K562 (cell line): ENCODE data around the gene GRK1. TPM values are rescaled to one million over a fixed set of nuclear protein-coding genes. Genes with fewer than 3 reads are reported as not detected.
A peak's percentile ranks its signal among the peaks of the same experiment; 100 is the strongest.

Source experiments
- ATAC-seq: fragments of 200-7000 bp; cut with Tn5 transposase; 3 replicates; pipeline ENCODE4 v1.9.1; 2020; ENCODE audit warnings: moderate library complexity
- BruUV-seq: library from RNA; stranded (reverse); fragments of 400-500 nt; replicated peaks from 2 replicates; lab custom pipeline; 2021; lab: Mats Ljungman, UMichigan
- CTCF ChIA-PET: fragments of 300-600 bp; formaldehyde crosslinking; extraction: SDS; loops from one replicate; lab custom pipeline; 2021; ENCODE audit warnings: low intra/inter-chr PET ratio; lab: Yijun Ruan, JAX
- POLR2A ChIA-PET: fragments of 300-600, 350-650 bp; sonication (Branson Sonifier 250); formaldehyde crosslinking; extraction: SDS; loops from one replicate; lab custom pipeline; 2021; ENCODE audit warnings: antibody characterized with exemption, inconsistent platforms; lab: Yijun Ruan, JAX
- DNase-seq, 4 experiments: peaks; one replicate each; pipeline versions ENCODE4 v3.0.0 to v3.0.0-alpha.2; 2011 to 2018; ENCODE audit warnings: low spot score in 3 of 4, mixed read lengths in 3 of 4; ENCODE audit errors: extremely low read depth in 1 of 4
- FAIRE-seq: peaks from 2 replicates; lab custom pipeline; 2011; peaks lifted over from hg19 to GRCh38; lab: Jason Lieb, UNC
- H2AFZ ChIP-seq: 2 replicates; pipeline ENCODE4 v1.6.0; 2011; ENCODE audit warnings: low read depth, low read length, control low read depth, inconsistent platforms
- H3K27ac ChIP-seq: fragments of 200-600 bp; 3 replicates; pipeline ENCODE4 v1.8.0; 2011; ENCODE audit warnings: low read depth, mild to moderate bottlenecking, control low read depth, inconsistent platforms, low read length, moderate library complexity, mixed read lengths; ENCODE audit errors: extremely low read depth
- H3K27me3 ChIP-seq, 2 experiments: fragments of 300-600 bp in 1 of 2; 2 replicates in 1 of 2; 3 replicates in 1 of 2; pipeline versions ENCODE4 v1.6.0 to v1.8.0; 2011; ENCODE audit warnings: inconsistent platforms in 2 of 2, low read length in 2 of 2, mild to moderate bottlenecking in 1 of 2, mixed read lengths in 1 of 2, moderate library complexity in 1 of 2; ENCODE audit not compliant: control insufficient read depth in 2 of 2, insufficient read depth in 2 of 2
- H3K36me3 ChIP-seq: fragments of 300-600 bp; 3 replicates; pipeline ENCODE4 v1.8.0; 2011; ENCODE audit warnings: mild to moderate bottlenecking, low read length, inconsistent platforms; ENCODE audit not compliant: control insufficient read depth, insufficient read depth
- H3K4me1 ChIP-seq, 2 experiments: fragments of 200-600 bp in 1 of 2; replicated peaks in 1 of 2; 2 replicates in 1 of 2; 3 replicates in 1 of 2; pipeline versions ENCODE4 v1.5.1 to v1.8.0; 2011; ENCODE audit warnings: inconsistent platforms in 2 of 2, low read length in 2 of 2, mild to moderate bottlenecking in 1 of 2, mixed read lengths in 1 of 2, moderate library complexity in 1 of 2; ENCODE audit not compliant: control insufficient read depth in 2 of 2, insufficient read depth in 2 of 2
- H3K4me2 ChIP-seq: 2 replicates; pipeline ENCODE4 v1.6.1; 2011; ENCODE audit warnings: low read length, control low read depth, inconsistent platforms, mixed read lengths; ENCODE audit not compliant: insufficient read depth
- H3K4me3 ChIP-seq: fragments of 200-600 bp; sonication (generic), shearing (Covaris generic); 2 replicates; pipeline ENCODE4 v1.5.1; 2016; ENCODE audit warnings: control low read depth, inconsistent platforms
- H3K79me2 ChIP-seq: fragments of 200-600 bp; 3 replicates; pipeline ENCODE4 v1.8.0; 2011; ENCODE audit warnings: low read length, inconsistent platforms; ENCODE audit not compliant: control insufficient read depth, insufficient read depth
- H3K9ac ChIP-seq, 2 experiments: 2 replicates each; pipeline versions ENCODE4 v1.6.0 to v1.6.1; 2011; ENCODE audit warnings: low read depth in 2 of 2, low read length in 2 of 2, control low read depth in 1 of 2, inconsistent platforms in 1 of 2, mild to moderate bottlenecking in 1 of 2, mixed read lengths in 1 of 2; ENCODE audit not compliant: insufficient read depth in 1 of 2
- H3K9me1 ChIP-seq: one replicate; pipeline ENCODE4 v1.6.0; 2011; ENCODE audit warnings: inconsistent platforms, mild to moderate bottlenecking, low read length, moderate library complexity; ENCODE audit not compliant: control insufficient read depth, insufficient read depth
- H3K9me3 ChIP-seq: replicated peaks from 2 replicates; pipeline ENCODE4 v1.5.1; 2011; ENCODE audit warnings: low read depth, low read length, inconsistent platforms; ENCODE audit not compliant: control insufficient read depth, insufficient read depth
- H4K20me1 ChIP-seq: replicated peaks from 2 replicates; pipeline ENCODE4 v1.6.1; 2011; ENCODE audit warnings: low read length, inconsistent platforms, mixed read lengths; ENCODE audit not compliant: control insufficient read depth, insufficient read depth
- C11orf30 ChIP-seq: fragments of 450-650 bp; IDR thresholded peaks from 2 replicates; pipeline ENCODE4 v1.6.1; 2016; ENCODE audit warnings: low read depth, mild to moderate bottlenecking
- MAFG ChIP-seq: fragments of 450-650 bp; conservative IDR thresholded peaks from 2 replicates; pipeline ENCODE4 v1.6.1; 2016; ENCODE audit warnings: missing genetic modification characterization, missing compliant biosample characterization
- RBBP5 ChIP-seq: fragments of 200-600 bp; sonication (generic); IDR thresholded peaks from 2 replicates; pipeline ENCODE4 v1.6.1; 2012; ENCODE audit warnings: borderline replicate concordance, mild to moderate bottlenecking, low read length, control low read depth, inconsistent platforms; ENCODE audit not compliant: insufficient read depth, poor library complexity, severe bottlenecking
- RUNX1 ChIP-seq: sonication (generic); IDR thresholded peaks from 2 replicates; pipeline ENCODE4 v1.6.1; 2016; ENCODE audit warnings: antibody characterized with exemption, low read depth
- SP1 ChIP-seq: sonication (generic); formaldehyde crosslinking; IDR thresholded peaks from 2 replicates; pipeline ENCODE4 v1.8.1; 2022; ENCODE audit warnings: mild to moderate bottlenecking, missing genetic modification reagents
- ZNF174 ChIP-seq: fragments of 250-450 bp; sonication (Bioruptor Pico); IDR thresholded peaks from 2 replicates; pipeline ENCODE4 v1.4.0; 2020; ENCODE audit warnings: mild to moderate bottlenecking
- ZNF3 ChIP-seq: fragments of 250-450 bp; sonication (Bioruptor Pico); IDR thresholded peaks from 2 replicates; pipeline ENCODE4 v1.5.0; 2021; ENCODE audit warnings: mild to moderate bottlenecking, moderate library complexity
- ZNF316 ChIP-seq: fragments of 450-650 bp; IDR thresholded peaks from 2 replicates; pipeline ENCODE4 v1.6.1; 2016
- WGBS: fragments of 100-300 bp; shearing (Covaris generic); methylation state at CpG from one replicate; pipeline ENCODE4 v1.1.6; 2016; ENCODE audit warnings: low coverage, mixed read lengths; ENCODE audit not compliant: insufficient coverage; ENCODE audit errors: missing lambda C conversion rate; 5-methylcytosine and 5-hydroxymethylcytosine counted together
- in situ Hi-C: fragments of 300-500 bp; cut with MboI; formaldehyde crosslinking; loops from 4 replicates; pipeline ENCODE4 v1.15.0; 2018; ENCODE audit warnings: inconsistent platforms, mixed read lengths
- intact Hi-C: fragments of 100-400 bp; cut with micrococcal nuclease; formaldehyde crosslinking; loops from 2 replicates; pipeline ENCODE4 v1.14.2; 2022
- polyA plus RNA-seq, 8 experiments: library from polyadenylated mRNA; depleted of rRNA in 4 of 8; stranded (reverse) in 5 of 8; unstranded in 3 of 8; fragments of >200 nt; fragmentation: Nextera tagmentation in 2 of 8; fragmentation: Illumina TruSeq in 1 of 8; extraction: Ambion mirVana in 2 of 8; extraction: Trizol in 1 of 8; gene quantifications; 2 replicates each; pipeline versions ENCODE4 v1.2.1 to v1.2.3, GENCODE V29; 2011 to 2014; ENCODE audit warnings: inconsistent platforms in 1 of 8, missing spikeins in 1 of 8
- total RNA-seq, 7 experiments: library from RNA; depleted of rRNA in 6 of 7; stranded (reverse); fragments of >200 nt in 6 of 7; fragmentation: Illumina TruSeq in 2 of 7; extraction: Trizol in 2 of 7; gene quantifications; 2 replicates each; pipeline versions ENCODE4 v1.2.1 to v1.2.3, GENCODE V29; 2011 to 2021; ENCODE audit warnings: low replicate concordance in 1 of 7
- TF ChIP-seq, protein P1 (sequence below): fragments of 250-450 bp; sonication (Bioruptor Pico); IDR thresholded peaks from 2 replicates; pipeline ENCODE4 v1.8.0; 2021; ENCODE audit warnings: borderline replicate concordance, mild to moderate bottlenecking, moderate library complexity; ENCODE audit not compliant: poor library complexity, severe bottlenecking
- TF ChIP-seq, protein P2 (sequence below): fragments of 450-650 bp; IDR thresholded peaks from 2 replicates; pipeline ENCODE4 v1.6.1; 2016; ENCODE audit warnings: borderline replicate concordance

Gene GRK1
- total and polyA plus RNA-seq, 9 of the 15 experiments (the other 6 are each of a cell fraction or from before 2014, with no cell fraction given): 0.09 TPM; not detected in 8

DNA sequence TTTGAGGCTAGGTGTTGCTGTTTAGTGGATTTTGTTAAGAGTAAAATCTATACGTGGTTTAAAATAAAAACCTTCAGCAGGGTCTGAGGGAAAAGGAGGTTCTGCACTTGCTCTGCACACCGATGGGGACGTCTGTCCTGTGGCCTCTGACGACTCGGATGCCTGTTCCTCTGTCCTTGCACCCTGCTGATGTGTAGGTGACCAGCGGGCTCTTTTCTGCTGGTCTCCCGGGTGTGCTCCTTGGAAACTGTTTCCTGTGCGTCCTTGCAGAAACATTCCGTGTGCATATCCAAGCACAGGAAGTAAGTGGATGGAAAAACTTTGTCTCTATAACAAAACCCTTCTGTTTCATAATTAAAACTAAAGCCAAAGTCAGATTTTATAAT, 12.9 kb upstream of the GRK1 start (continued):
- no peak for TF ChIP-seq RUNX1
- no peak for TF ChIP-seq SP1 (CRISPR knock-in tag)
- no peak for TF ChIP-seq RBBP5

DNA sequence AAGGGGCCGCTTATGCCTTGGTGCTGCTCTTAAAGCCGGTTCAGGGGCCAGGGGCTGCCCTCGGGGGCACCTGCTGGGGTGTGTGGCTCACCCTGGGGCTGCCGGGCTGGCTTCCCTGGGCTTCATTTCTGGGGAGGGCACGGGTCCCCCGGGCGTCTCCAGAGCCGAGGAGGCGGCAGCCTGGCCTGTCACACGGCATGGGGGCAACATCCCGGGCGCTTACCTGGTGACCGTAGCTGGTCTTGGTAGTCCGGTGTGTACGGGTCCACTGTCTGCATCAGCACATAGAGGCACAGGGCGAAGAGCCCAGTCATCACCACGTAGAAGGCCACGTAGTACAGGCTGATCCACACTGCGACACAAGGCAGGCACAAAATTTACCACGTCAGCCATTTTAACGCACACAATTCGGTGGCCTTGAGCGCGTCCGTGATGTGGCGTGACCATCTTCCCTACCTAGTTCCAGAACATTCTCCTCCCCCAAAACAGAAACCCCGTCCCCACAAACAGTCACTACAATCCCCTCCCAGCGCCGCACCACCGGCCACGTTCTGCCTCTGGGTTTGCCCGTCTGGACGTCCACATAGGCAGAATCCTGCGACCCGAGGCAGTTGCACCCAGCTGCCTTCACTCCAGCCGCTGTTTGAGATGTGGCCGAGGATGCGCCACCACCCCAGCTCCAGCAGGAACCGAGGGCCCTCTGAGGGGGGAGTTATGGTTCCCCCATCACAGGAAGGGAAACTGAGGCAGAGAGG, 12.3 kb upstream of the GRK1 start:
- Histone ChIP-seq H3K4me3 (no peak overlapping the region), H4K20me1 (no peaks in the 10 kb centered on the region; the same call in 1 of the 2 replicates), H3K9me1 (no peaks in the 10 kb centered on the region), H3K9me3 (no peaks in the 10 kb centered on the region), H3K9ac (no peak overlapping the region), H3K4me2 (no peak overlapping the region), H2AFZ (no peak overlapping the region), H3K36me3 (no peaks in the 10 kb centered on the region), H3K4me1 (peaks cover 0 to 16% of the 10 kb centered on the region in 2 experiments; a peak in 2 of 5 replicates), H3K27ac (no peak overlapping the region), H3K27me3 (peaks cover 20 to 77% of the 10 kb centered on the region in 2 experiments), H3K79me2 (no peaks in the 10 kb centered on the region)
- BruUV-seq: no TSS peak
- WGBS: 12% methylated on average over 22 of the region's 39 CpGs
- FAIRE-seq (no peak), ATAC-seq (no peak), DNase-seq (no peak)
- ChIA-PET POLR2A (no interaction called here), CTCF (no interaction called here)
- TF ChIP-seq, protein P1, sequence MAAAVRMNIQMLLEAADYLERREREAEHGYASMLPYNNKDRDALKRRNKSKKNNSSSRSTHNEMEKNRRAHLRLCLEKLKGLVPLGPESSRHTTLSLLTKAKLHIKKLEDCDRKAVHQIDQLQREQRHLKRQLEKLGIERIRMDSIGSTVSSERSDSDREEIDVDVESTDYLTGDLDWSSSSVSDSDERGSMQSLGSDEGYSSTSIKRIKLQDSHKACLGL: no peak
- TF ChIP-seq, protein P2, sequence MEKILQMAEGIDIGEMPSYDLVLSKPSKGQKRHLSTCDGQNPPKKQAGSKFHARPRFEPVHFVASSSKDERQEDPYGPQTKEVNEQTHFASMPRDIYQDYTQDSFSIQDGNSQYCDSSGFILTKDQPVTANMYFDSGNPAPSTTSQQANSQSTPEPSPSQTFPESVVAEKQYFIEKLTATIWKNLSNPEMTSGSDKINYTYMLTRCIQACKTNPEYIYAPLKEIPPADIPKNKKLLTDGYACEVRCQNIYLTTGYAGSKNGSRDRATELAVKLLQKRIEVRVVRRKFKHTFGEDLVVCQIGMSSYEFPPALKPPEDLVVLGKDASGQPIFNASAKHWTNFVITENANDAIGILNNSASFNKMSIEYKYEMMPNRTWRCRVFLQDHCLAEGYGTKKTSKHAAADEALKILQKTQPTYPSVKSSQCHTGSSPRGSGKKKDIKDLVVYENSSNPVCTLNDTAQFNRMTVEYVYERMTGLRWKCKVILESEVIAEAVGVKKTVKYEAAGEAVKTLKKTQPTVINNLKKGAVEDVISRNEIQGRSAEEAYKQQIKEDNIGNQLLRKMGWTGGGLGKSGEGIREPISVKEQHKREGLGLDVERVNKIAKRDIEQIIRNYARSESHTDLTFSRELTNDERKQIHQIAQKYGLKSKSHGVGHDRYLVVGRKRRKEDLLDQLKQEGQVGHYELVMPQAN: no peak
- TF ChIP-seq ZNF174 (CRISPR knock-in tag): no peak
- no peak for TF ChIP-seq ZNF3 (CRISPR knock-in tag)
- peak; percentile 46; the same call in 1 of the 2 replicates for TF ChIP-seq ZNF316
- 0 out of 2 replicates have a peak, but pooled peaks have one; percentile 9 for TF ChIP-seq MAFG
- 0 out of 2 replicates have a peak, but pooled peaks have one; percentile 29 for TF ChIP-seq C11orf30
- in situ Hi-C loops (loop anchor here (5.0 to 10.0 kb wide), 2 partner anchors 148 to 260 kb away; no protein-coding TSS in a partner anchor), intact Hi-C loops (no loop called here)
